ENCODE measurements around the gene LMO1.

The LMO1 gene

DNA sequence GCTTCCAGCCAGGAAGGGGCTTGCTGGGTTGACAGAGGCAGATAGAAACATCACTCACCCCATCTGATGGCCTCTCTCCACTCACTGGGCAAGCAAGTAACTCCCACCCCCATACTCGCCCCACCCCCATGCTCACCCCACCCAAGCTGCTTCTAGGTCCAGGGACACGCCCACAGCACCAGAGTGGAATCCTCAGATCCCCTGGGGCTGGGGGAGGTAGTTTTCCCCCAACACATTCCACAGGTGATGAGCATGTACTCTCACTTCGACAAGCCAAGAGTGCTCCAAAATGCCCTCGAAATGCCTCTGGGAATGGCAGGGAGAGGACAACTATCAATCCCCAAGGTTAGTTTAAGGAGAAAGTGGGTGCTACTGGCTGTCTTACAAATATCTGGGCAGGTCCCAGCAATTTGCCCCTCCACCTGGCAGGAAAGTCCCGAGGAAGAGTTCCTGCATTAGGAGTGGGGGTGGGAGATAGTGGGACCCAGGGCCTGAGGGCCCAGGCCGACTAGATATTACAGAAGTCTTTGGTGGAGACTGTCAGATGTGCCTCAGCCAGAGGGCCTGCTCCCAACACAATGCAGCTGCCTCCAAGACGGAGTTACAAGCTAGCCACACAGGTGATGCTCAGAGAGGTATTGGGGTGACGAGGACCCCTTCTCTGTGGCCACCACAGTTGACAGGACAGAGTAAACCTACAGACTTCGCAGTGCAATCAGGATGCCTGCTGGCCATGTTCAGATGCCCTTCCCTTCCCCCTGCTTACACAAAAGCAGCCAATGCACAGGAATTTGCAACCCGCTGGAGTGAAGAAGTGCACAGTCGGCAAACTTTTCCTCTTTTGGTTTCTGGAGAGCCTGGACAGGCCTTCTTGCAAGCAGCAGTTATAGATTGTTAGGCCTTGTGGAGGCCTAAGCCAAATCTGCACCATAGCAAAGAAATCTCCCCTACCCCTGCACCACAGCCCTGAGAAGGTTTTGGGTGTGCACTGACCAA lies 2.9 kb upstream of the LMO1 start:
- DNase-seq (ENCODE audit: low read depth in 1 of 2, low spot score in 1 of 2): no peak

DNA sequence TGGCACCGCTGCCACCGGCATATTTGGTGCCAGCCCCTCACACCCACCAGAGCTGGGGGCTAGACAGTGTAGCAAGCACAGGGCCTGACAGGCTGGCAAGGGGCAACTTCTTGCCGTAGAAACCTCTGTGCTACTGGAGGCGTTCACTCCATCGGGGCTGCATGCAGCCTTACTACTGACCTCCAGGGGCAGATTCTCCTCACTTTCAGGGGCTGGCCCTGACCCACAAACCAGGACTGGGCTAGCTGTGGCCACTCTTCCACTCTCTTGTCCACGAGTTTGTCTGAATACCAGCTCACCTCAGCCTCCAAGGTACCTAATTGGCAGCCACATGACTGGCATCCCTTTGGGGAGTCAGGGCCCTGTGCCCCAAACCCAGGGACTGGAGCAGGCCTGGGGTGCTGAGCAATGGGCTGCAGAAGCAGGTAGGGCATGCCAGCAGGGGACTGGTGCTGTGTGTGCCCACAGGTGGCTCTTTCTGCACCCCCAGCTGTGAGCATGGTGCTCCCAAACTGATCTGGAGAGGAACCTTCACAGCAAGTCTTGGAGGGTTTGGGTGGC lies 2.1 kb upstream of the LMO1 start:
- DNase-seq (ENCODE audit: low read depth in 1 of 2, low spot score in 1 of 2): no peak

DNA sequence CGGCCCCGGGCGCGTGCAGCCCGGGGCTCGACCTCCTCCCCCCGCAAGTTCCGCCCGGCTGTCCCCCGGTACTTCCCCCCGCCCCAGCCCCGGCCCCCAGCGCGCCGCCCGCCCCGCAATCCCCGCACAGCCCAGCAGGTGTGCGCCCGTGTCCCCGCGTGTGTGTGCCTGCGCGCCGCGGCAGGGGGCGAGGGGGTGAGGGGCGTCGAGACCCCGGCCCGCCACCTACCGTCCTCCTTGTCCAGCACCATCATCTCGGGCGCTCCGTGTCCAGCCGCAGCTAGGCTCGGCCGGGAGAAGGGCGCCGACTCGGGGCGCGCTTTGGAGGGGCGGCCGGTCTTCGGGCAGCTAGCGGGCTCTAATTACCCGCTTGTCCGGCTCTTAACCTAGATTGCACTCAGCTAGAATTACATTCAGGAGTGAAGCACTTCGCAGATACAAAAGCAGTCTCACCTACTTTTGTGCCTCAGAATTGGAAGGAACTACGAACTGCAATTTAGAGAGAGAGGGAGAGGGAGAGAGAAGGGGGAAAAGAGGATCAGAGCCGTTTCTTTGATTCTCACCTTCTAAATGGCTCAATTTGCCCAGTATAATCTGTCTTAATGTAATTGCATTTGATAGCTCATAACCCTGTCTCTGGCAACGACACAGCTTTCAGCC lies 439 bp downstream of the LMO1 start:
- no peak for DNase-seq (ENCODE audit: low read depth in 1 of 2, low spot score in 1 of 2)

DNA sequence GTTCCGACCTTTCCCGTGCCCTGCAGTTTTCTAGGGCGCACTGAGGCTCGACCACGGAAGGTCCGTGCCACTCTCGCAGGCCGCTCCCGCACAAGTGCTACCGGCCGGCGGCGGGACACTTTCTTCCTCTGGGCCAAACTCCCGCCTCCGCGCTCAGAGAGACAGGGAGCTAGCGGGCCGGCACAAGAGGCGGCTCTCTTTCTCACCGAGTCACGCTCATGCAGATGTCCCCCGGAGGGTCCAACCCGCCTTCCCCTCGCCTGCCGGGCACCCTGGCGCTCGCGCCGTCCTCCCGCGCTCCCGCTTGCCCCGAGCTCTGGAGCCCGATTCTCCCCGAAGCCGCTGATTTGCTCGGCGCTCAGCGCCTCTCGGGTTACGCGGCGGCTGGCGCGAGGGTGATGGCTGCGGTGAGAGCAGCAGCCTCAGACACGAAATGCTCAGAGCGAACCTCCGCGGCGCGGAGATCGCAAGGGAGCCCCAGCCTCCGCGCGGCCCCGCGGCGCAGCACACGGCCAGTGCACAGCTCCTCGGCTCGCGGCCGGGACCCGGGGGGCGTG lies 1.0 kb downstream of the LMO1 start:
- no peak for DNase-seq (ENCODE audit: low read depth in 1 of 2, low spot score in 1 of 2)

DNA sequence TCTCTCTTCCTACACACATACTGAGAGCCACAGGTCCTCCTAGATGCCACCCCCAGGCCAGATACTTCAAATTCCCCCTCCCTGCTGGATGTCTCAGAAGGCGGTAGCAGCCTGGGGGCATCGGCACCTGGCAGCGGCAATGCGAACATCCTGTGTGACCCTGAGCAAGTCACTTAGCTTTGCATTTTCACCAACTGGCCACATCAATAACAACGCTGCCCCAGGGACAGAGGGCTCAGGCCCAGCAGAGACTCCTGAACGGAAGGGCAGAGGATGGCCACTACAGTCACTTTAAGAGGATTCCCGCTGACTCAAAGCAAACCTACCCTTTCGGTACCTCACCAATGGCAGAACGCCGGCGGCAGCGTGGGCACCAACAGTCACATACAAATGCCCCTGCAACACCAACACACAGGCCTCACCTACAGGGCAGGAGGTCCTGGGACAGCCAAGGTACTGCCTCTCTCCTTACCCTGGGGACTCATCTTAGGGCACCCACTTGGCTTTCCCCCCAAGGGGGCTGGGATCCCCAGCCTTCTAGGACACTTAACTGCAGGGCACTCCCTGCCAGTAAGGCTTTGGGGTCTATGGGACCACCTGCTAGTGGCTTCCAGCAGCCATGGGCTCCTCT lies 1.6 kb downstream of the LMO1 start:
- DNase-seq (ENCODE audit: low read depth in 1 of 2, low spot score in 1 of 2): no peak

DNA sequence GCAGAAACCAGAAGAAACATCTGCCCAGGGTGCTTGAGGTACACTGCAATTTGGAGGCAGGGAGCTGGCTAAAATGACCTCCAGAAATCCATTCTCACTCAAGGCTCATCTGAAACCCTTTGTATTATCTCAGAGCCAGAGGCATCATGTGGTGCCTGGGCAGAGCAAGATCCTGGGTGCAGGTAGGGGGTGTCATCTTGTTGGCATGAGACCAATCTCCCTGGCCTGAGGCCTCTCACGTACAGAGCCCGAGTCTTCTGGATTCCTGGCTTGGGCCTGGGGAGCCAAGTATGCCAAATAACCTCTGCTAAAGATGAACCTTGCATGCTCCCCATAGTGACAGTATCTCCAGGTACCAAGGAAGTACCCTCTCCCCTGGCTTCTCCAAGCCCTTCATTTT lies 2.4 kb downstream of the LMO1 start:
- DNase-seq (ENCODE audit: low read depth in 1 of 2, low spot score in 1 of 2): no peak

DNA sequence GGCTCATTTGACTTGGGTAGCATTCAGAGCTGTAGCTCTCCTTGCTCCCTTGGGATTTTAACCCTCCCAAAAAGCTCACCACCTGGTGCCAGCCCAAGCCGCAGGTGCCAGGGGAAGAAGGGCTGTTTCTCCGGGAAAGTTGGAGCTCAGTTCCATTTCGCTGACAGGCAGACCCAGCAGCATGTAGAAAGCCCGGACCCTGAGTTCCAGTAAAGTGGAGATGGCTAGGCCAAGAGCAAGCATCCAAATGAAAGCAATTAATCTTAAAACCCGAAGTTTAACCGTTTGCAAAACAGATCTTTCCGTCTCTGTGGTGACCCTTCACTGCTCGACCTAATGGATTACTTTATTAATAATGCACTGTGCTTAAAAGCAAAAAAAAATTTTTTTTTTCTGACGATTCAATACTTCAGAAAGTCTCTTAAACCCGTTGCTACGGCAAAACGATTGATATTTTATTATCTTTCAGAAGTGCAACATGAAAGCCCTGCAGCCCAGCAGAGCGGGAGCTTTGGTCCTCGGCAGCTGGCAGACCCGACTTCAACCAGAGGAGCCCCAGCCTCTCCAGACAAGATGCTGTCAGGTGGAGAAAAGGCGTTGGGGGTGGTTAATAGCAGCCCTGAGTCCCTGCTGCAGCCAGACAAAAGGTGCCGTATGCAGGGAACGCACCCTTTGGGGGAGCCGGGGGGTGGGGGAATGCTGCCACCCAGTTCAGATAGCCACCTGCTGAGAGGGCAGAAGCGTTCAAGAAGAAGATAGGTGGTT lies 3.3 kb downstream of the LMO1 start:
- no peak for DNase-seq (ENCODE audit: low read depth in 1 of 2, low spot score in 1 of 2)

DNA sequence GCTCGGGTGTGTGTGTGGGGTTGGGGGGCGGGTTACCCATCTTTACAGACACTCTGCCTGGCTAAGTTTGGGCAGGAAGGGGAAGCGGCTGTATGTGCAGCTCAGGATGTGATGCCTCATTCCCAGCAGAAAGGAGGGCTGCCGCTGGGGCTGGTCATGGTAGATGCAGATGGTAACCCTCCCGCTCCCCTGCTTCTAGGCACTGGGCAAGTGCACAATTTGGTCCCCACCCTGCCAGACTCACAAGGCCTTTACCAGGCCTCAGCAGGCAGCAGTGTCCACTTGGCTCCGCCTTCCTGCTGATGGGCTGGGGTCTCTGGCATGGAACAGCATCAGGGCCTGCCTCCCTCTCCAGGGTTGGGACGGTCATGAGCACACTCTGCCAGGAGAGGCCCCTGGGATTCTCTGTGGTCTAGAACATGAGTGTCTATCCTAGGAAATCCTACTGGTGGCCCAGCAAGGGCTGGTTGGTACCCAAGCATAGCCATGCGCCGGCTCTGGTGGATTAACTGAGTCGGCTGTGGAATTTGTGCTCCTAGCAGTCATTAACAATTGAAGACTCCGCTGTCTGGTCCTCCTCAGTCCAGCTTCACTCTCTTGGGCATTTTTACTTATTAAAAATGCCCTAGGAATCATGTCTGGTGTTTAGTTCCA lies 4.2 kb downstream of the LMO1 start:
- no peak for DNase-seq (ENCODE audit: low read depth in 1 of 2, low spot score in 1 of 2)

DNA sequence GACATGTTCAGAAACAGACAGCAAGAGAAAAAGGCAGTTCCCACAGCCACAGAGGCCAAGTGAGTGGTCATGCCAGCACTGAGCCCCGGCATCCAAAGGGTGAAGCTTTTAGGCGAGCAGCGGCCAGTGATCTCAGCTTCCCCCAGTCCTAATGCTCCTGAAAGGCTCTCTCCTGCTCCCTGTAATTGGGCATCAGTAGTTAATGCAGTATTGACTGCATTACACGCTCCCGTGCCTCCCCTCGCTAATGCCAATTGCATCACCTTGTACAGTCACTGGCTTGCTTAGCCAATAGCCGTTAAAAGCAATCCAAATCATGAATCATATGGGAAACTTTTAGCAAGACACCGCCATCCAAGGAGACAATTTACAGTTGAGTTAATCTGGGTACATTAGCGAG lies 4.9 kb downstream of the LMO1 start:
- DNase-seq (ENCODE audit: low read depth in 1 of 2, low spot score in 1 of 2): no peak

DNA sequence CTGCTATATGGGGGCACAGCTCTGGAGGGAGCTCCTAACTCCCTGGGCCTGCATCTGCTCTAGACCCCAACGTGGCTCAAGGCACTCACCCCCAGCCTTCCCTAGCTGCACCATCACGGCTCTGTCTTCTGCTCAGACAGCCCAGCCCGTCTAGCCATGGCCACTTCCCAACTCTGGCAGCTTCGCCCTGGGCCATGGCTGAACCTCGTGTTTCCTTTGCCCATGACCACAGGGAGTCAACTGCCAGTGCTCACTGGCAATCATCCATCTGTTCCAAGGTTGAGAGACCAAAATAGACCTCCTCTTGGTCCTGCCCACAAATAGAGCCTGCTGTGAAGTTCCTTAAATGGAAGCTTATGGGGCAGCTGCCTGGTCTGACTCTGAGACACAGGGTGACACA lies 5.4 kb downstream of the LMO1 start:
- DNase-seq (ENCODE audit: low read depth in 1 of 2, low spot score in 1 of 2): no peak

DNA sequence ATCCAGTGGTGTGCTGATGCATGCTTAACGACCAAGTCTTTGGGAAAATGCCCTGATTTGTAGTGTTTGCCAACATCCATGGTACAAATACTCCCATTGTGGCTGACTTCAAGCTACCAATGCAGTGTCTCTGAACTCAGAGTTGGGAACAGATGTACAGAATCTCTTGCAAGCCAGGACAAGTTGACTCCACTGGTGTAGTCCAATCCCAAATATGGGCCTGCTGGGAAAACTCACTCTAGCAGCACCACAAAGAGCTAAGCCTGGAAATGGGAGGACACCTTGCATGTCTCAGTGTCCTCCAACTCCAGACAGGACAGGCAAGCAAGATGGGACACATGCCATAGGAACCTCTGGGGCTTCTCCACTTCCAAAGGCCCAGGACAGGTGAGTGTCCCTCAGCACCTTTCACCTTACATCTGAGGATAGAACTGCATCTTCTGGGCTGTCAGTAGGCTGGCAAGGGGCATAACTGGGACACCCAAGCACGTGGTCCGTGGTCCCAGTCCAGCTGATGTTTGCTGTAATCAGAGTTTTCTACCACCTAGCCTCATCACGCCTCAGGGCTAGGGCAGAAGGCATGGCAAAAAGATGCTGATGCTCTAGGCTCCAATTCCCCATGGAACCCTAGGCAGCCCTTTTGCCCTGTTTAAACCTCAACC lies 6.5 kb downstream of the LMO1 start:
- DNase-seq (ENCODE audit: low read depth in 1 of 2, low spot score in 1 of 2): no peak

DNA sequence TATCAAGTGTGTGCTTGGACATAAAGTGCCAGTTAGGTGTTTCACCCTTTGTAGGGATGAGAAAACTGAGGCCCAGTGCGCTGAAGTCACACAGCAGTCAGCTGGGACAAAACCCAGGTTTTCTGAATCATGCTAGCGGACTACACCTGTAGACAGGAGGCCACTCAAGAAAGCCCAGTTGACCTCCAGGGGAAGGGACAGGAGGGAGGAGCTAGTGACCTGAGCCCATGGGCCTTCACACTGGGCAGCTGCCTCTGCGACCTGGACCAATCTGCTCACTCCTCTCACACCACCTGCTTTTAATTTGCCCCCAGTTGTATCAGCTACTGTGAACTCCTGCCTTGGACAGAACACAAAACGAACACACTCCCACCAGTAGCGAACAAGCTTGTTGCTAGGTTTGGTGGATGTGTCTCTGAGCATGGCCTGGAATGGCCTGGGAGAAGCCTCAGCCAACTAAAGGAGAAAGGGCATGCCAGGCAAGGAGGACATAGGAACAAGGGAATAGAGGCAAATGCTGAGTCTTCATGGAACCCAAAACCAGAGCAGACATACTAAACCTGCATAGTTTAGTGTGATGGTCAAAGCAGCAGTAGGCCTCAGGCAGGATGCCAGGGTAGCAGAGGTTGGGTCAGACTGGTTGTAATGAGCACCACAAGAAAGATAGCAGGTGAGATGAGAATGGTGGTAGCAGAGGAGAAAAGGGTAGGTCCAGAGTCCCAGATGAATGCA lies 7.2 kb downstream of the LMO1 start:
- no peak for DNase-seq (ENCODE audit: low read depth in 1 of 2, low spot score in 1 of 2)

DNA sequence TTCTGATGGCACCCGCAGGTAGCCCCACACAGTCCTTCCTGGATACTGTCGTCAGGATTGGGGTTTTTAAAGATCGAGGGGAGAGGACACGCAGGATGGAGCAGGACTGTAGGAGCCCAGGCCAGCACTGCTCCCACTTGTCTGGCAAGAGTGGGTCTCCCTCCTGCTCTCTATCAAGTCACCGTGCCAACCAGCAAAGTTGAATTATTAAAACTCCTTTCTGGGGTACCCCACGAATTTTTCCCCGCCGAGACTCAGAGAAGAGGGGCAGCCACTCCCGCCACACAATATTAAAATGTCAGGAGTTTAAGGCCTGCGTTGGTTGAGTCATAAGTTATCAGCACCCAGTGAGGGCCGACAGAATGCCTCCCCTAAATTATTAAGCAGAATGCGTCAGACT lies 10.1 kb downstream of the LMO1 start:
- DNase-seq (ENCODE audit: low read depth in 1 of 2, low spot score in 1 of 2): no peak

DNA sequence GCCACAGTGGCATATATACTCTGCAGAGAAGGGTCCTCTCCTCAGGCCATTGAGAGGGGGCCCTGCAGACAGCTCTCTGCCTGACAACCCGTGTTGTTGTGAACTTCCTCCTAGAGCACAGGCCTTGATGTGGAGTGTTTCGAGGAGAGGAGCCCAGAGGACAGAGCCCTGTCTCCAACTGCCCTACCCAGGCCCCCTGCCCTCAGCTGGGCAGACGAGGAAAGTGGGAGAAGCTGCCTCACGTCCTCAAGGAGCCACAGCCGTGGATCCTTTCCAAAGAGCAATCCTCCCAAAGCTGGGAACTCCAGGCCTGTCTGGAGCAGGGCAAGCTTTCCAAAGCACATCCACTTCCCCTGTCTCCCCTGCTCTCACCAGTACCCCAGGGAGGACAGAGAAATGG lies 10.7 kb downstream of the LMO1 start:
- no peak for DNase-seq (ENCODE audit: low read depth in 1 of 2, low spot score in 1 of 2)

DNA sequence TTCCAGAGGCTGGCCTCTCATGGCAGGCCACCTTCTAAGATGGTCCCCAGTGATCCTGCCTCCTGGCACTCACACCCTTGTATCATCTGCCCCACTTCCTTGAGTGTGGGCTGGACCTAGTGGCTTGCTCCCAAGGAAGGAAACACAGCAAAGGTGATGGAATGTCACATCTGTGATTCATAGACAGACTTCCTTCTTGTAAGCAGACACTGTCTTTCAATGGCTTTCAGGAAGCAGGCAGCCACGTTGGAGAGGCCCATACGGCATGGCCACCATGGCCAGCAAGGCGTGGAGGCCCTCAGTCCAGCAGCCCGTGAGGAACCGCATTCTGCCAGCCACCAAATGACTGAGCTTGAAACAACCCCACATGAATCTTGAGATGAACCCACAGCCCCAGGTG lies 11.3 kb downstream of the LMO1 start:
- DNase-seq (ENCODE audit: low read depth in 1 of 2, low spot score in 1 of 2): no peak

DNA sequence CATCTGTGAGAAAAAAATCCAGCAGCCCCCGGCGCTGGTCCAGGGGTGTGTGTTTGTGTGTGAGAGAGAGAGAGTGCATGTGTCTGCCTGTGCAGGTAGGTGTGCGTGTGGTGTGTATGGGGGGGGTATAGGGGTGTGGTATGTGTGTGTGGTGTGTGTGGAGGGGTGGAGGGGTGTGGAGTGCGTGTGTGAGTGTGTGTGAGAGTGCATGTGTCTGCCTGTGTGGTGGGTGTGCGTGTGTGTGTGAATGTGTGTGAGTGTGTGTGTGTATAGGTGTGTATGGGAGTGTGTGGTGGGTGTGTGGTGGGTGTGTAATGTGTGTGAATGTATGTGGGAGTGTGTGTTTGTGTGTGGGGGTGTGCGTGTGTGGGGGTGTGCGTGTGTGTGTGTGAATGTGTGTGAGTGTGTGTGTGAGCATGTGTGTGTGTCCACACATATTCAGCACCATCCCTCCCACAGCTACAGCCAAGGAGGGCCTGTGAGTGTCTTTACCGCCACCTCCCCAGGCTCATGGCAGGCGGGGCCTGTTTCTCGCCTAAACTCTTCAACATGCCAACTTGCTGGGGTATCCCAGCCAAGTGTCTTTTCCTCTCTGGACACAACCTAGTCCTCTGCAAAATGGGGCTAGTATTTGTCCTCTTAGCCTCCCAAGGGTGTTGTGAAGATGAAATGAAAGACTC lies 11.9 kb downstream of the LMO1 start:
- no peak for DNase-seq (ENCODE audit: low read depth in 1 of 2, low spot score in 1 of 2)

DNA sequence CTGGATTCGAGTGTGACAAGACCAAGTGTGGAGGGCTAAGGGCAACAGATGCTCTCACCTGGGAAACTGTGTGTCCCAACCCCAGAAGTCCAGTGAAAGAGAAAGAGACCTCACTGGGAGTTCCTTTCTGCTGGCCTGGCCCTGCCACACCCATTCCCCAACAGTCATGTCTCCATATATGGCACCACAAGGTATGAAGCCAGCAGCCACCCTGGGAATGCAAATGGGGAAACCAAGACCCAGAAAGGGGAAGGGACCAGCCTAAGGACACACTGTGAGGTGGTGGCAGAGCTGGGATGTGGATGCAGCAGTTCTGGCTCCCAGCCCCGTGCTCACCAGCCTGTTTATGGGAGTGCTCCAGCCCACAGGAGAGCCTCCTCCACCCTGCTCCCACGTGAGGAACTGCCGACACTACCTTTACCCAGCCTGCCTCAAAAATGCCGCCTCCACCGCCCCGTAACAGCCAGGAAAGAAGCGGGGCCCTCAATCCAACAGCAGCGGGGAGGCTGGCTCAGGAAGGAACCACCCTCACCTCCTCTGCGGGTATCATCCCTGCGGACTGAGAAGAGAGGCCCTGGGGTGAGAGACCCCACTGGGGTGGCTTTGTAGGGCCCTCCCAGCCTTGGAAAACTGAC lies 12.6 kb downstream of the LMO1 start:
- DNase-seq (ENCODE audit: low read depth in 1 of 2, low spot score in 1 of 2): no peak

DNA sequence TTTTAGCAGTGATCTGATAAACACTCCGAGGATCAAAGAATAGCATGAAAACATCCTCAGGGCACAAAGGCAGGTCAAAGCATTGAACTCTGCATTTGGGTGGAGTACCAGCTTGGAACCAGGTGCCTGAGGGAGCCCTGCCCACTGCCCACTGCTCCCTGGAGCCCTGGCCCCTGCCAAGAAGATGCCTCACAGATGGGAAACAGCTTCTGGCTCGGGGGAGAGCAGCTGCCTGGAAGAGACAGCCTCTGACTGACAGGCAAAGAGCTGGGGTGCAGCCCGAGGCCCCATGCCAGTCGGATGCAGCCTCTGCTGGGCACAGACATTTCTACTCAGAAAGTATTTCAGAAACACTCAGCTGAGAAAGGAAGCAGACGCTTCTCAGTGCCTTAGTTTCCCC lies 13.2 kb downstream of the LMO1 start:
- DNase-seq (ENCODE audit: low read depth in 1 of 2, low spot score in 1 of 2): no peak
